Sigmoid colon (tissue), 4 donors: ENCODE data around the gene CHKB.

ENCODE experiments used
- EP300 ChIP-seq, 4 donors: sonication (generic); formaldehyde crosslinking; IDR thresholded peaks; one replicate each; pipeline ENCODE4 v1.6.1; 2017; ENCODE audit warnings: antibody characterized with exemption in 4 of 4
- POLR2AphosphoS5 ChIP-seq, 4 donors: sonication (generic); formaldehyde crosslinking; IDR thresholded peaks; one replicate each; pipeline ENCODE4 v1.6.1; 2017; ENCODE audit warnings: antibody characterized with exemption in 4 of 4
- TF ChIP-seq, protein P1 (sequence below), 4 experiments: fragments of 450-650 bp in 3 of 4; fragments of 200-600 bp in 1 of 4; IDR thresholded peaks; one replicate each; pipeline ENCODE4 v1.5.1; 2016 to 2019; ENCODE audit warnings: antibody characterized with exemption in 4 of 4, mild to moderate bottlenecking in 3 of 4, moderate library complexity in 2 of 4

DNA sequence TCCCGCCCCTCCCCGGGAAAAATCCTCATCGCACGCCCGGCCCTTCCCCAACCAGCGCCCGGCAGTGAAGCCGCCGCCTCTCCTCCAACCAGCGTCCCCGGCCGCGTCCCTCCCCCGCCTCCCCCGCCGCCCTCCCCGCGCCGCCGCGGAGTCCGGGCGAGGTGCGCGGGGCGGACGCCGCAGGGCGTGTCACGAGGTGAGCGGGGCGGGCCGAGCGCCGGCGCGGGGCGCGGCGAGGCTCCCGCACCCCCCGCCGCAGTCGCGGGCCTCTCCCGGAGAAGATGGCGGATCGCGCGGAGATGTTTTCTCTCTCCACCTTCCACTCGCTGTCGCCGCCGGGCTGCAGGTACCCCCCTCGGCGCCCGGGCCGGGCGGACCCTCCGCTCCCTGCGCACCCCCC lies 17.9 kb upstream of the CHKB start, which contains the start of gene MAPK8IP2:
- TF ChIP-seq EP300 (IDR thresholded peaks at IDR 0.05): no peak
- TF ChIP-seq, protein P1, sequence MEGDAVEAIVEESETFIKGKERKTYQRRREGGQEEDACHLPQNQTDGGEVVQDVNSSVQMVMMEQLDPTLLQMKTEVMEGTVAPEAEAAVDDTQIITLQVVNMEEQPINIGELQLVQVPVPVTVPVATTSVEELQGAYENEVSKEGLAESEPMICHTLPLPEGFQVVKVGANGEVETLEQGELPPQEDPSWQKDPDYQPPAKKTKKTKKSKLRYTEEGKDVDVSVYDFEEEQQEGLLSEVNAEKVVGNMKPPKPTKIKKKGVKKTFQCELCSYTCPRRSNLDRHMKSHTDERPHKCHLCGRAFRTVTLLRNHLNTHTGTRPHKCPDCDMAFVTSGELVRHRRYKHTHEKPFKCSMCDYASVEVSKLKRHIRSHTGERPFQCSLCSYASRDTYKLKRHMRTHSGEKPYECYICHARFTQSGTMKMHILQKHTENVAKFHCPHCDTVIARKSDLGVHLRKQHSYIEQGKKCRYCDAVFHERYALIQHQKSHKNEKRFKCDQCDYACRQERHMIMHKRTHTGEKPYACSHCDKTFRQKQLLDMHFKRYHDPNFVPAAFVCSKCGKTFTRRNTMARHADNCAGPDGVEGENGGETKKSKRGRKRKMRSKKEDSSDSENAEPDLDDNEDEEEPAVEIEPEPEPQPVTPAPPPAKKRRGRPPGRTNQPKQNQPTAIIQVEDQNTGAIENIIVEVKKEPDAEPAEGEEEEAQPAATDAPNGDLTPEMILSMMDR (IDR thresholded peaks at IDR 0.05): no peak
- no peak for TF ChIP-seq POLR2AphosphoS5 (IDR thresholded peaks at IDR 0.05)
